GM19467 (cell line): ENCODE results near the gene LMF2.
"Not testable (repeated sequence)": the region's sequence is repeated elsewhere in the genome, so short reads cannot be mapped to it uniquely, and the experiment has no call there.

Source experiments
- ATAC-seq: cut with Tn5 transposase; IDR thresholded peaks from one replicate; pipeline ENCODE4 v1.9.1; 2021; ENCODE audit warnings: mild to moderate bottlenecking, moderate library complexity; ENCODE audit not compliant: unreplicated experiment

LMF2 gene

GRCh38 chr22:50507421-50507990, at the start of gene LMF2:
LMF2 (minus strand) TSS chr22:50507702; CDS start chr22:50507675, 27 bp downstream.
- peak; percentile 40 for ATAC-seq

- no peak for ATAC-seq
Measured at GRCh38 chr22:50556703-50557102, 49.2 kb upstream of the LMF2 start.

- no peak for ATAC-seq
Measured at GRCh38 chr22:50553310-50553709, 45.8 kb upstream of the LMF2 start.

- ATAC-seq: no peak
Measured at GRCh38 chr22:50551160-50551752, 43.8 kb upstream of the LMF2 start.

GRCh38 chr22:50550395-50550794, 42.9 kb upstream of the LMF2 start:
- no peak for ATAC-seq

GRCh38 chr22:50548921-50549790, 41.7 kb upstream of the LMF2 start:
- ATAC-seq: no peak

- ATAC-seq: no peak
Measured at GRCh38 chr22:50548040-50548920, 40.8 kb upstream of the LMF2 start.

- no peak for ATAC-seq
Measured at GRCh38 chr22:50547263-50547985, 39.9 kb upstream of the LMF2 start.

GRCh38 chr22:50546326-50547262, 39.1 kb upstream of the LMF2 start:
- no peak for ATAC-seq

GRCh38 chr22:50545522-50546325, 38.2 kb upstream of the LMF2 start, which contains the start of gene KLHDC7B:
KLHDC7B (plus strand) TSS chr22:50545899; CDS start chr22:50546244, 345 bp downstream.
- ATAC-seq: no peak

GRCh38 chr22:50544746-50545253, 37.3 kb upstream of the LMF2 start:
- ATAC-seq: no peak

- no peak for ATAC-seq
Measured at GRCh38 chr22:50544078-50544745, 36.7 kb upstream of the LMF2 start.

- ATAC-seq: no peak
Measured at GRCh38 chr22:50542416-50542927, 35.0 kb upstream of the LMF2 start.

GRCh38 chr22:50541667-50542026, 34.1 kb upstream of the LMF2 start:
- ATAC-seq: not testable (repeated sequence)

- no peak for ATAC-seq
Measured at GRCh38 chr22:50540381-50540780, 32.9 kb upstream of the LMF2 start.

GRCh38 chr22:50537765-50538164, 30.3 kb upstream of the LMF2 start:
- ATAC-seq: no peak

- ATAC-seq: no peak
Measured at GRCh38 chr22:50536226-50536625, 28.7 kb upstream of the LMF2 start.
